HepG2 (cell line): ENCODE data around the gene UBE2M. TPM values are rescaled to one million over a fixed set of nuclear protein-coding genes. Genes with fewer than 3 reads are reported as not detected.
A peak's percentile ranks its signal among the peaks of the same experiment; 100 is the strongest.

Experiments
- FOXO1 ChIP-seq: sonication (generic); formaldehyde crosslinking; IDR thresholded peaks from 2 replicates; pipeline ENCODE4 v1.4.0; 2020; ENCODE audit warnings: missing genetic modification reagents
- HMGA1 ChIP-seq: sonication (generic); formaldehyde crosslinking; conservative IDR thresholded peaks from 2 replicates; pipeline ENCODE4 v1.4.0; 2020; ENCODE audit warnings: missing genetic modification reagents
- MAFF ChIP-seq: IDR thresholded peaks from 2 replicates; pipeline ENCODE4 v1.6.1; 2011; ENCODE audit warnings: low read depth, low read length, improper control_type of control experiment
- MBNL3 ChIP-seq: fragments of 250-450 bp; sonication (Bioruptor Pico); conservative IDR thresholded peaks from 2 replicates; pipeline ENCODE4 v1.8.0; 2022; ENCODE audit warnings: mild to moderate bottlenecking, inconsistent platforms
- NFE2L1 ChIP-seq: sonication (generic); formaldehyde crosslinking; IDR thresholded peaks from 2 replicates; pipeline ENCODE4 v1.4.0; 2020; ENCODE audit warnings: missing genetic modification reagents, mild to moderate bottlenecking, borderline replicate concordance
- PHF21A ChIP-seq: sonication (generic); formaldehyde crosslinking; IDR thresholded peaks from 2 replicates; pipeline ENCODE4 v1.5.0; 2020; ENCODE audit warnings: mild to moderate bottlenecking, missing genetic modification reagents
- SALL2 ChIP-seq: sonication (generic); formaldehyde crosslinking; IDR thresholded peaks from 2 replicates; pipeline ENCODE4 v1.8.1; 2023; ENCODE audit warnings: mild to moderate bottlenecking, missing genetic modification reagents, inconsistent platforms
- TCF7 ChIP-seq: sonication (generic); IDR thresholded peaks from 2 replicates; pipeline ENCODE4 v1.6.1; 2016; ENCODE audit warnings: antibody characterized with exemption, low read depth
- ZMYM2 ChIP-seq: sonication (generic); formaldehyde crosslinking; IDR thresholded peaks from 2 replicates; pipeline ENCODE4 v1.8.0; 2022; ENCODE audit warnings: mild to moderate bottlenecking, missing genetic modification reagents
- ZNF20 ChIP-seq: sonication (generic); formaldehyde crosslinking; IDR thresholded peaks from 2 replicates; pipeline ENCODE4 v1.4.0; 2020; ENCODE audit warnings: mild to moderate bottlenecking, moderate library complexity, missing genetic modification reagents
- polyA plus RNA-seq, 8 experiments: library from polyadenylated mRNA; depleted of rRNA in 3 of 8; stranded (reverse) in 7 of 8; unstranded in 1 of 8; fragments of >200 nt; fragmentation: Illumina TruSeq in 4 of 8; extraction: Trizol in 4 of 8; gene quantifications; 2 replicates each; pipeline versions ENCODE4 v1.2.1 to v1.2.3, GENCODE V29; 2011 to 2016; ENCODE audit warnings: low read depth in 4 of 8, missing spikeins in 1 of 8, mixed read lengths in 1 of 8; ENCODE audit not compliant: insufficient read depth in 1 of 8
- total RNA-seq, 5 experiments: library from RNA; depleted of rRNA; stranded (reverse); fragments of >200 nt; fragmentation: Illumina TruSeq; extraction: Trizol; gene quantifications; 2 replicates each; pipeline ENCODE4 v1.2.3, GENCODE V29; 2016; ENCODE audit warnings: low read depth in 1 of 5
- TF ChIP-seq, protein P1 (sequence below): sonication (generic); formaldehyde crosslinking; IDR thresholded peaks from 2 replicates; pipeline ENCODE4 v1.4.0; 2020; ENCODE audit warnings: missing genetic modification reagents
- TF ChIP-seq, protein P2 (sequence below): sonication (generic); formaldehyde crosslinking; IDR thresholded peaks from 2 replicates; pipeline ENCODE4 v1.9.0; 2022; ENCODE audit warnings: low read depth, missing genetic modification reagents
- TF ChIP-seq, protein P3 (sequence below): sonication (generic); formaldehyde crosslinking; IDR thresholded peaks from 2 replicates; pipeline ENCODE4 v1.4.0; 2020; ENCODE audit warnings: mild to moderate bottlenecking, missing genetic modification reagents
- TF ChIP-seq, protein P4 (sequence below): sonication (generic); formaldehyde crosslinking; IDR thresholded peaks from 2 replicates; pipeline ENCODE4 v1.4.0; 2020; ENCODE audit warnings: missing genetic modification reagents, low read depth, mild to moderate bottlenecking, borderline replicate concordance
- TF ChIP-seq, protein P5 (sequence below): IDR thresholded peaks from 2 replicates; pipeline ENCODE4 v1.6.1; 2016; ENCODE audit warnings: control low read depth
- TF ChIP-seq, protein P6 (sequence below): sonication (generic); formaldehyde crosslinking; IDR thresholded peaks from 2 replicates; pipeline ENCODE4 v1.4.0; 2020; ENCODE audit warnings: missing genetic modification reagents

UBE2M gene
- total and polyA plus RNA-seq, 2 of the 13 experiments (the other 11 are each of a cell fraction or from before 2014, with no cell fraction given): 36.2 to 50.3 TPM

DNA sequence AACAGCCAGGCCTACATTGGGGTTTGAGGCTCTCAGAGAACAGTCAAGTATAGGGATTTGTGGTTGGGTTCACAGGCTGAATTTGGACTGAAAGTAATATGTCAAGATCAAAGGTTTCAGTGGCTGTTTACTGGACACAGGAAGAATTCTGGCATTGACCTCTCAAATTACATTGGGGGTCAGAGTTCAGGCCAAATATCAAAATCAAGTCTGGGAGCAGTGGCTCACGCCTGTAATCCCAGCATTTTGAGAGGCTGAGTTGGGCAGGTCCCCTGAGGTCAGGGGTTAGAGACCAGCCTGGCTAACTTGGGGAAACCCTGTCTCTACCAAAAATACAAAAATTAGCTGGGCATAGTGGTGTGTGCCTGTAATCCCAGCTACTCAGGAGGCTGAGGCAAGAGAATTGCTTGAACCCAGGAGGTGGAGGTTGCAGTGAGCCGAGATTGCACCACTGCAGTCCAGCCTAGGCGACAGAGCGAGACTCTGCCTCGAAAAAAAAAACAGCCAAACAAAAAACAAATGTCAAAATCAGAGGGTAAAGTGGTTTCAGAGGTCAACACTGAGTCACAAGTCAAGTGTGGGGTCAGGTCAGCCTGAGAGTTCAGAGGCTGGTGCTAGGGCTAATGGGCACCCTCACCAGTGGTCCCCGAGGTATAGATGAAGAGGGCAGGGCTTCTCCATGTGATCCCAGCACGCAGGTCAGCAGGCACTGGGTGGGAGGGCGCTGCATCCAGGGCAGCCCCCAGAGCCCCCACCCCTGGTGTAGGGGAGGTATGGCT is 48.1 kb downstream of the UBE2M start (continued):
- TF ChIP-seq, protein P1, sequence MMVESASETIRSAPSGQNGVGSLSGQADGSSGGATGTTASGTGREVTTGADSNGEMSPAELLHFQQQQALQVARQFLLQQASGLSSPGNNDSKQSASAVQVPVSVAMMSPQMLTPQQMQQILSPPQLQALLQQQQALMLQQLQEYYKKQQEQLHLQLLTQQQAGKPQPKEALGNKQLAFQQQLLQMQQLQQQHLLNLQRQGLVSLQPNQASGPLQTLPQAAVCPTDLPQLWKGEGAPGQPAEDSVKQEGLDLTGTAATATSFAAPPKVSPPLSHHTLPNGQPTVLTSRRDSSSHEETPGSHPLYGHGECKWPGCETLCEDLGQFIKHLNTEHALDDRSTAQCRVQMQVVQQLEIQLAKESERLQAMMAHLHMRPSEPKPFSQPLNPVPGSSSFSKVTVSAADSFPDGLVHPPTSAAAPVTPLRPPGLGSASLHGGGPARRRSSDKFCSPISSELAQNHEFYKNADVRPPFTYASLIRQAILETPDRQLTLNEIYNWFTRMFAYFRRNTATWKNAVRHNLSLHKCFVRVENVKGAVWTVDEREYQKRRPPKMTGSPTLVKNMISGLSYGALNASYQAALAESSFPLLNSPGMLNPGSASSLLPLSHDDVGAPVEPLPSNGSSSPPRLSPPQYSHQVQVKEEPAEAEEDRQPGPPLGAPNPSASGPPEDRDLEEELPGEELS (CRISPR knock-in tag): peak; percentile 77
- TF ChIP-seq ZMYM2 (CRISPR knock-in tag) (no peak), PHF21A (CRISPR knock-in tag) (peak; percentile 74), HMGA1 (CRISPR knock-in tag) (no peak), NFE2L1 (CRISPR knock-in tag) (no peak), FOXO1 (CRISPR knock-in tag) (peak; percentile 67; the same call in 1 of the 2 replicates), ZNF20 (no peak), MBNL3 (CRISPR knock-in tag) (no peak), SALL2 (0 out of 2 replicates have a peak, but pooled peaks have one; percentile 35), MAFF (no peak), TCF7 (peak; percentile 65)
- TF ChIP-seq, protein P2, sequence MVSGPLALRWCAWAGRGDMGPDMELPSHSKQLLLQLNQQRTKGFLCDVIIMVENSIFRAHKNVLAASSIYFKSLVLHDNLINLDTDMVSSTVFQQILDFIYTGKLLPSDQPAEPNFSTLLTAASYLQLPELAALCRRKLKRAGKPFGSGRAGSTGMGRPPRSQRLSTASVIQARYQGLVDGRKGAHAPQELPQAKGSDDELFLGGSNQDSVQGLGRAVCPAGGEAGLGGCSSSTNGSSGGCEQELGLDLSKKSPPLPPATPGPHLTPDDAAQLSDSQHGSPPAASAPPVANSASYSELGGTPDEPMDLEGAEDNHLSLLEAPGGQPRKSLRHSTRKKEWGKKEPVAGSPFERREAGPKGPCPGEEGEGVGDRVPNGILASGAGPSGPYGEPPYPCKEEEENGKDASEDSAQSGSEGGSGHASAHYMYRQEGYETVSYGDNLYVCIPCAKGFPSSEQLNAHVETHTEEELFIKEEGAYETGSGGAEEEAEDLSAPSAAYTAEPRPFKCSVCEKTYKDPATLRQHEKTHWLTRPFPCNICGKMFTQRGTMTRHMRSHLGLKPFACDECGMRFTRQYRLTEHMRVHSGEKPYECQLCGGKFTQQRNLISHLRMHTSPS: peak; percentile 51; the same call in 1 of the 2 replicates
- TF ChIP-seq, protein P3, sequence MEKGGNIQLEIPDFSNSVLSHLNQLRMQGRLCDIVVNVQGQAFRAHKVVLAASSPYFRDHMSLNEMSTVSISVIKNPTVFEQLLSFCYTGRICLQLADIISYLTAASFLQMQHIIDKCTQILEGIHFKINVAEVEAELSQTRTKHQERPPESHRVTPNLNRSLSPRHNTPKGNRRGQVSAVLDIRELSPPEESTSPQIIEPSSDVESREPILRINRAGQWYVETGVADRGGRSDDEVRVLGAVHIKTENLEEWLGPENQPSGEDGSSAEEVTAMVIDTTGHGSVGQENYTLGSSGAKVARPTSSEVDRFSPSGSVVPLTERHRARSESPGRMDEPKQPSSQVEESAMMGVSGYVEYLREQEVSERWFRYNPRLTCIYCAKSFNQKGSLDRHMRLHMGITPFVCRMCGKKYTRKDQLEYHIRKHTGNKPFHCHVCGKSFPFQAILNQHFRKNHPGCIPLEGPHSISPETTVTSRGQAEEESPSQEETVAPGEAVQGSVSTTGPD: no peak
- TF ChIP-seq, protein P4, sequence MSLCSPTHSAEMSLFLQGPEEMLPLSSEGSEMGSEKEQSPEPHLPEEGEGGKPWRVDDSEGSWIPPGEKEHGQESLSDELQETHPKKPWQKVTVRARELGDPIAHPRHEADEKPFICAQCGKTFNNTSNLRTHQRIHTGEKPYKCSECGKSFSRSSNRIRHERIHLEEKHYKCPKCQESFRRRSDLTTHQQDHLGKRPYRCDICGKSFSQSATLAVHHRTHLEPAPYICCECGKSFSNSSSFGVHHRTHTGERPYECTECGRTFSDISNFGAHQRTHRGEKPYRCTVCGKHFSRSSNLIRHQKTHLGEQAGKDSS (CRISPR knock-in tag): no peak
- TF ChIP-seq, protein P5, sequence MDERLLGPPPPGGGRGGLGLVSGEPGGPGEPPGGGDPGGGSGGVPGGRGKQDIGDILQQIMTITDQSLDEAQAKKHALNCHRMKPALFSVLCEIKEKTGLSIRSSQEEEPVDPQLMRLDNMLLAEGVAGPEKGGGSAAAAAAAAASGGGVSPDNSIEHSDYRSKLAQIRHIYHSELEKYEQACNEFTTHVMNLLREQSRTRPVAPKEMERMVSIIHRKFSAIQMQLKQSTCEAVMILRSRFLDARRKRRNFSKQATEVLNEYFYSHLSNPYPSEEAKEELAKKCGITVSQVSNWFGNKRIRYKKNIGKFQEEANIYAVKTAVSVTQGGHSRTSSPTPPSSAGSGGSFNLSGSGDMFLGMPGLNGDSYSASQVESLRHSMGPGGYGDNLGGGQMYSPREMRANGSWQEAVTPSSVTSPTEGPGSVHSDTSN (CRISPR knock-in tag): no peak
- TF ChIP-seq, protein P6, sequence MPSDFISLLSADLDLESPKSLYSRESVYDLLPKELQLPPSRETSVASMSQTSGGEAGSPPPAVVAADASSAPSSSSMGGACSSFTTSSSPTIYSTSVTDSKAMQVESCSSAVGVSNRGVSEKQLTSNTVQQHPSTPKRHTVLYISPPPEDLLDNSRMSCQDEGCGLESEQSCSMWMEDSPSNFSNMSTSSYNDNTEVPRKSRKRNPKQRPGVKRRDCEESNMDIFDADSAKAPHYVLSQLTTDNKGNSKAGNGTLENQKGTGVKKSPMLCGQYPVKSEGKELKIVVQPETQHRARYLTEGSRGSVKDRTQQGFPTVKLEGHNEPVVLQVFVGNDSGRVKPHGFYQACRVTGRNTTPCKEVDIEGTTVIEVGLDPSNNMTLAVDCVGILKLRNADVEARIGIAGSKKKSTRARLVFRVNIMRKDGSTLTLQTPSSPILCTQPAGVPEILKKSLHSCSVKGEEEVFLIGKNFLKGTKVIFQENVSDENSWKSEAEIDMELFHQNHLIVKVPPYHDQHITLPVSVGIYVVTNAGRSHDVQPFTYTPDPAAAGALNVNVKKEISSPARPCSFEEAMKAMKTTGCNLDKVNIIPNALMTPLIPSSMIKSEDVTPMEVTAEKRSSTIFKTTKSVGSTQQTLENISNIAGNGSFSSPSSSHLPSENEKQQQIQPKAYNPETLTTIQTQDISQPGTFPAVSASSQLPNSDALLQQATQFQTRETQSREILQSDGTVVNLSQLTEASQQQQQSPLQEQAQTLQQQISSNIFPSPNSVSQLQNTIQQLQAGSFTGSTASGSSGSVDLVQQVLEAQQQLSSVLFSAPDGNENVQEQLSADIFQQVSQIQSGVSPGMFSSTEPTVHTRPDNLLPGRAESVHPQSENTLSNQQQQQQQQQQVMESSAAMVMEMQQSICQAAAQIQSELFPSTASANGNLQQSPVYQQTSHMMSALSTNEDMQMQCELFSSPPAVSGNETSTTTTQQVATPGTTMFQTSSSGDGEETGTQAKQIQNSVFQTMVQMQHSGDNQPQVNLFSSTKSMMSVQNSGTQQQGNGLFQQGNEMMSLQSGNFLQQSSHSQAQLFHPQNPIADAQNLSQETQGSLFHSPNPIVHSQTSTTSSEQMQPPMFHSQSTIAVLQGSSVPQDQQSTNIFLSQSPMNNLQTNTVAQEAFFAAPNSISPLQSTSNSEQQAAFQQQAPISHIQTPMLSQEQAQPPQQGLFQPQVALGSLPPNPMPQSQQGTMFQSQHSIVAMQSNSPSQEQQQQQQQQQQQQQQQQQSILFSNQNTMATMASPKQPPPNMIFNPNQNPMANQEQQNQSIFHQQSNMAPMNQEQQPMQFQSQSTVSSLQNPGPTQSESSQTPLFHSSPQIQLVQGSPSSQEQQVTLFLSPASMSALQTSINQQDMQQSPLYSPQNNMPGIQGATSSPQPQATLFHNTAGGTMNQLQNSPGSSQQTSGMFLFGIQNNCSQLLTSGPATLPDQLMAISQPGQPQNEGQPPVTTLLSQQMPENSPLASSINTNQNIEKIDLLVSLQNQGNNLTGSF (CRISPR knock-in tag): no peak
